Tibial nerve (tissue), 4 donors: ENCODE results near the gene TGFB1I1.

ENCODE experiments used
- CTCF ChIP-seq, 5 experiments: fragments of 200-600 bp in 3 of 5; fragments of 450-650 bp in 2 of 5; sonication (generic) in 3 of 5; IDR thresholded peaks; one replicate each; pipeline ENCODE4 v1.5.1; 2016 to 2019; ENCODE audit warnings: antibody characterized with exemption in 5 of 5, mild to moderate bottlenecking in 3 of 5, moderate library complexity in 2 of 5
- EP300 ChIP-seq, 2 donors: sonication (generic); formaldehyde crosslinking; IDR thresholded peaks; one replicate each; pipeline ENCODE4 v1.6.1; 2017; ENCODE audit warnings: antibody characterized with exemption in 2 of 2, mild to moderate bottlenecking in 1 of 2
- POLR2A ChIP-seq, 2 donors: fragments of 450-650 bp; IDR thresholded peaks; one replicate each; pipeline ENCODE4 v1.6.1; 2017; ENCODE audit warnings: antibody characterized with exemption in 2 of 2, mild to moderate bottlenecking in 2 of 2, moderate library complexity in 2 of 2

- TF ChIP-seq CTCF (IDR thresholded peaks at IDR 0.05): no peak
- no peak for TF ChIP-seq POLR2A (IDR thresholded peaks at IDR 0.05)
- TF ChIP-seq EP300 (IDR thresholded peaks at IDR 0.05): no peak
These were observed 1.3 kb upstream of the TGFB1I1 start for GRCh38 chr16:31470615-31471014.
